ENCODE data around the gene ASXL1. TPM values are rescaled to one million over a fixed set of nuclear protein-coding genes. Genes with fewer than 3 reads are reported as not detected.
A peak's percentile ranks its signal among the peaks of the same experiment; 100 is the strongest.

Gene ASXL1
- polyA plus RNA-seq, 3 donors: 1.8 to 47.1 (median 2.8) TPM

DNA sequence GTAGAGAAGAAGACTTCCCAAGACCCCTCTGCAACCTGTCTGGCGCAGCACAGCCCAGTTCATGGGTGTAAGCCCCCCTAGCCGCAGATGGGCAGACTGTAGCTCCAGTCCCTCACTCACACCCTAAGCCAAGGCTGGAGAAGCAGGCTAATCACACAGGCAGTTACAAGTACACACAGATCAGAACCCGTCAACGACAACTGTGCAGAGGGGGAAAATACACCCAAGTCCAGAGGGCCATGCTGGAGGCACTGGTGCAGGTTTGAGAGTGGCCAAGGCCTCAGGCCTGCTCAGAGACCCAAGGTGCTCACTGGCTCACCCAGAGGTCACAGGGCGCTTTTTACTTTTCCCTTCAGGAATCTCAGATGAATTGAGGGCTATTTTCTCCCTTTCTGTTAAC, 120.9 kb downstream of the ASXL1 start:
- Histone ChIP-seq H3K4me2 (replicated peaks; ENCODE audit: extremely low read depth, low read length, poor library complexity, severe bottlenecking) (no peak overlapping the region), H3K9me3 (replicated peaks in 1 of 2; ENCODE audit: control insufficient read depth in 1 of 2, insufficient read depth in 1 of 2, low read length in 2 of 2) (no peaks in the 10 kb centered on the region), H2AFZ (ENCODE audit: insufficient read depth, low read depth, low read length, poor library complexity, severe bottlenecking) (no peak overlapping the region), H3K79me2 (ENCODE audit: insufficient read depth, low read length) (peaks cover 70% of the 10 kb centered on the region), H3K4me1 (ENCODE audit: control insufficient read depth in 1 of 2, insufficient read depth in 2 of 2, low read length in 2 of 2) (peaks cover 58 to 83% of the 10 kb centered on the region in 2 donors), H3K4me3 (replicated peaks in 1 of 3; ENCODE audit: low read depth in 2 of 3, low read length in 3 of 3) (no peak overlapping the region), H4K20me1 (ENCODE audit: insufficient read depth, low read length) (peaks cover 85% of the 10 kb centered on the region), H3K36me3 (replicated peaks in 1 of 2; ENCODE audit: control insufficient read depth in 1 of 2, insufficient read depth in 2 of 2, low read length in 2 of 2) (peaks cover 0 to under 1% of the 10 kb centered on the region in 2 donors), H3K27ac (ENCODE audit: low read depth in 1 of 2, low read length in 2 of 2) (no peak overlapping the region), H3K9ac (ENCODE audit: insufficient read depth, low read length, poor library complexity, severe bottlenecking) (no peak overlapping the region), H3K27me3 (ENCODE audit: control insufficient read depth in 2 of 2, insufficient read depth in 2 of 2, low read length in 2 of 2) (no peaks in the 10 kb centered on the region)
- intact Hi-C loops (cut with micrococcal nuclease): no loop called here
- Mint-ChIP-seq H3K27ac (no peak overlapping the region), H3K4me3 (no peak overlapping the region), H3K36me3 (peaks cover 3 to 9% of the 10 kb centered on the region in 2 donors), H3K27me3 (ENCODE audit: low read depth in 3 of 3) (peaks cover 3 to 13% (median 4%) of the 10 kb centered on the region in 3 donors), H3K4me1 (peaks cover 71% of the 10 kb centered on the region), H3K9me3 (peaks cover 0 to 2% (median 0%) of the 10 kb centered on the region in 7 donors)
- WGBS (ENCODE audit: insufficient coverage): no CpG with 5 or more reads among the region's 5 CpGs
- TF ChIP-seq, protein P1, sequence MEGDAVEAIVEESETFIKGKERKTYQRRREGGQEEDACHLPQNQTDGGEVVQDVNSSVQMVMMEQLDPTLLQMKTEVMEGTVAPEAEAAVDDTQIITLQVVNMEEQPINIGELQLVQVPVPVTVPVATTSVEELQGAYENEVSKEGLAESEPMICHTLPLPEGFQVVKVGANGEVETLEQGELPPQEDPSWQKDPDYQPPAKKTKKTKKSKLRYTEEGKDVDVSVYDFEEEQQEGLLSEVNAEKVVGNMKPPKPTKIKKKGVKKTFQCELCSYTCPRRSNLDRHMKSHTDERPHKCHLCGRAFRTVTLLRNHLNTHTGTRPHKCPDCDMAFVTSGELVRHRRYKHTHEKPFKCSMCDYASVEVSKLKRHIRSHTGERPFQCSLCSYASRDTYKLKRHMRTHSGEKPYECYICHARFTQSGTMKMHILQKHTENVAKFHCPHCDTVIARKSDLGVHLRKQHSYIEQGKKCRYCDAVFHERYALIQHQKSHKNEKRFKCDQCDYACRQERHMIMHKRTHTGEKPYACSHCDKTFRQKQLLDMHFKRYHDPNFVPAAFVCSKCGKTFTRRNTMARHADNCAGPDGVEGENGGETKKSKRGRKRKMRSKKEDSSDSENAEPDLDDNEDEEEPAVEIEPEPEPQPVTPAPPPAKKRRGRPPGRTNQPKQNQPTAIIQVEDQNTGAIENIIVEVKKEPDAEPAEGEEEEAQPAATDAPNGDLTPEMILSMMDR (IDR thresholded peaks at IDR 0.05): no peak
- no peak for DNase-seq

DNA sequence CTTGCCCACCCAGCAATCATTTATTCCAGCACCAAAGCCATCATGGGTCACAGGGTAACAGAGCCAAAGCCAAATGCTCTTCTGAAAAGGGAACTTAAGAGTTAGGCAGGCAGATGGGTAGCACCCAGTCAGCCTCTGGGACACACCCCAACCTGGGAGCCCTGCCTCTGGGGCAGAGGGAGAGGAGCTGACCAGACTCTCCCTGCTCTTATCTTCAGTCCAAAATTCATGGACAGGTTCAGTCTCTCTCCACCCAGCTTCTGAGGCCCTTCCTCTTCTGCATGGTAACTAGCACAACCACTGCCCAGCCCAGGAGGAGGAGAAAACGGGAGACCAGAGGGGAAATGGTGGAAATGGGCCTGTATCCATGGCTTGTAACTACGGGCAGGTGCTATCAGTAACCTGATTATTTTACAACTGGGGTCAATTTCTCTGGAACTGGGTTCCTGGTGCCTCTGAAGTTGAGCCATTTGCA, 121.6 kb downstream of the ASXL1 start:
- no peaks in the 10 kb centered on the region for H3K36me3 ChIP-seq (replicated peaks in 1 of 2; ENCODE audit: control insufficient read depth in 1 of 2, insufficient read depth in 2 of 2, low read length in 2 of 2)
- intact Hi-C loops (cut with micrococcal nuclease): loop anchor here in 1 of 2 donors (10.0 kb wide), 1 partner anchor 275 kb away; the partner anchor contains the start of genes PLAGL2 and POFUT1
- no peak overlapping the region for H3K27ac ChIP-seq (ENCODE audit: low read depth in 1 of 2, low read length in 2 of 2)

More for the DNA sequence above, 121.6 kb downstream of the ASXL1 start:
- no peaks in the 10 kb centered on the region for H3K27me3 ChIP-seq (ENCODE audit: control insufficient read depth in 2 of 2, insufficient read depth in 2 of 2, low read length in 2 of 2)
- peaks cover 3 to 13% (median 4%) of the 10 kb centered on the region in 3 donors for H3K27me3 Mint-ChIP-seq (ENCODE audit: low read depth in 3 of 3)
- peaks cover 62% of the 10 kb centered on the region for H3K79me2 ChIP-seq (ENCODE audit: insufficient read depth, low read length)
- peaks cover 79% of the 10 kb centered on the region for H4K20me1 ChIP-seq (ENCODE audit: insufficient read depth, low read length)
- H3K4me3 Mint-ChIP-seq: no peak overlapping the region
- H3K4me1 ChIP-seq (ENCODE audit: control insufficient read depth in 1 of 2, insufficient read depth in 2 of 2, low read length in 2 of 2): peaks cover 55 to 83% of the 10 kb centered on the region in 2 donors
- no peak overlapping the region for H3K4me3 ChIP-seq (replicated peaks in 1 of 3; ENCODE audit: low read depth in 2 of 3, low read length in 3 of 3)
- peaks cover 3 to 9% of the 10 kb centered on the region in 2 donors for H3K36me3 Mint-ChIP-seq
- no peak overlapping the region for H3K9ac ChIP-seq (ENCODE audit: insufficient read depth, low read length, poor library complexity, severe bottlenecking)
- 0% methylated on average over 2 of the region's 2 CpGs for WGBS (ENCODE audit: insufficient coverage)
- TF ChIP-seq, protein P1 (IDR thresholded peaks at IDR 0.05): no peak
- DNase-seq: peak in 1 of 3 donors; percentile 31
- H3K4me1 Mint-ChIP-seq: peaks cover 69% of the 10 kb centered on the region
- no peak overlapping the region for H2AFZ ChIP-seq (ENCODE audit: insufficient read depth, low read depth, low read length, poor library complexity, severe bottlenecking)
- H3K9me3 ChIP-seq (replicated peaks in 1 of 2; ENCODE audit: control insufficient read depth in 1 of 2, insufficient read depth in 1 of 2, low read length in 2 of 2): no peaks in the 10 kb centered on the region
- peak overlapping the region; percentile 18 for H3K4me2 ChIP-seq (replicated peaks; ENCODE audit: extremely low read depth, low read length, poor library complexity, severe bottlenecking)
- peaks cover 0 to 2% (median 0%) of the 10 kb centered on the region in 7 donors for H3K9me3 Mint-ChIP-seq
- no peak overlapping the region for H3K27ac Mint-ChIP-seq
